Adrenal gland (tissue), 12 donors: ENCODE results near the gene TTYH2. TPM values are rescaled to one million over a fixed set of nuclear protein-coding genes. Genes with fewer than 3 reads are reported as not detected.

ENCODE experiments used
- DNase-seq, 7 donors: peaks; one replicate each; pipeline ENCODE4 v3.0.0-alpha.2; 2019 to 2020
- H3K27ac ChIP-seq, 5 donors: fragments of 200-600 bp; sonication (generic) in 4 of 5; 1 replicate in 3 of 5; 2 replicates in 2 of 5; pipeline versions ENCODE4 v1.5.1 to v1.8.0; 2016 to 2020; ENCODE audit warnings: mild to moderate bottlenecking in 1 of 5
- H3K27me3 ChIP-seq: fragments of 200-600 bp; 2 replicates; pipeline ENCODE4 v1.8.0; 2021
- H3K36me3 ChIP-seq, 2 donors: fragments of 200-600 bp; replicated peaks in 1 of 2; 1 replicate in 1 of 2; 2 replicates in 1 of 2; pipeline versions ENCODE4 v1.5.1 to v1.8.0; 2018 to 2022
- H3K4me1 ChIP-seq, 2 donors: fragments of 200-600 bp; replicated peaks in 1 of 2; 1 replicate in 1 of 2; 2 replicates in 1 of 2; pipeline versions ENCODE4 v1.5.1 to v1.8.0; 2018 to 2021
- H3K4me3 ChIP-seq, 4 donors: fragments of 200-600 bp; sonication (generic) in 3 of 4; one replicate each; pipeline ENCODE4 v1.5.1; 2016 to 2018
- H3K9me3 ChIP-seq, 3 donors: fragments of 200-600 bp; sonication (generic) in 1 of 3; replicated peaks in 1 of 3; 1 replicate in 2 of 3; 2 replicates in 1 of 3; pipeline versions ENCODE4 v1.5.1 to v1.8.0; 2016 to 2021
- CTCF ChIP-seq, 6 experiments: fragments of 450-650 bp in 4 of 6; fragments of 200-600 bp in 2 of 6; sonication (generic) in 1 of 6; IDR thresholded peaks; 1 replicate in 5 of 6; 2 replicates in 1 of 6; pipeline versions ENCODE4 v1.5.1 to v1.8.0; 2016 to 2021; ENCODE audit warnings: antibody characterized with exemption in 6 of 6, mild to moderate bottlenecking in 2 of 6, moderate library complexity in 1 of 6
- POLR2A ChIP-seq, 2 donors: fragments of 450-650 bp; IDR thresholded peaks; one replicate each; pipeline ENCODE4 v1.6.1; 2017; ENCODE audit warnings: antibody characterized with exemption in 2 of 2, mild to moderate bottlenecking in 2 of 2, moderate library complexity in 1 of 2
- WGBS, 4 donors: extraction: QIAGEN DNeasy Blood & Tissue Kit in 2 of 4; methylation state at CpG; one replicate each; pipeline versions ENCODE4 v1.1.5 to v1.1.7; 2013 to 2017; 5-methylcytosine and 5-hydroxymethylcytosine counted together
- intact Hi-C, 2 donors: fragments of 100-400 bp; cut with DNase I; formaldehyde crosslinking; loops; one replicate each; pipeline versions ENCODE4 v1.14.1 to v1.15.0; 2022 to 2023
- polyA plus RNA-seq, 3 donors: library from polyadenylated mRNA; stranded (reverse); fragments of 200-250 nt in 2 of 3; fragments of 350-450 nt in 1 of 3; fragmentation: Illumina TruSeq in 1 of 3; extraction: RNeasy Lipid Tissue Mini Kit (QIAGEN cat#74804) in 1 of 3; gene quantifications; one replicate each; pipeline ENCODE4 v1.2.3, GENCODE V29; 2013 to 2014
- total RNA-seq, 9 donors: library from RNA; depleted of rRNA in 4 of 9; stranded (reverse); fragments of >200 nt in 4 of 9; fragments of 120-200 nt in 1 of 9; fragmentation: NEBNext Ultra II Directional in 1 of 9; extraction: Animal tissue kit (Norgen Biotek cat#: 25700) in 1 of 9; gene quantifications; one replicate each; pipeline versions ENCODE4 v1.1.0 to v1.2.4, GENCODE V29; 2013 to 2023
- donor health status: healthy with polysubstance abuse.
- donor health status: Bipolar disorder and iron deficiency.
- donor health status: DM: yes; HTN: yes; CAD: no.
- donor health status: DM: no; HTN: no; CAD: no.
- donor health status: DM: no; HTN: no; CAD: no.
- donor health status: DM: yes; HTN: yes; CAD: no.

TTYH2 gene
- total and polyA plus RNA-seq, 12 donors = 2.9 to 40.5 (median 7.8) TPM

- intact Hi-C loops = no loop called here
- Histone ChIP-seq H3K4me3 (no peak overlapping the region), H3K9me3 (no peaks in the 10 kb centered on the region), H3K27ac (no peak overlapping the region), H3K36me3 (no peaks in the 10 kb centered on the region), H3K27me3 (no peaks in the 10 kb centered on the region), H3K4me1 (no peaks in the 10 kb centered on the region)
- no peak for DNase-seq
- 83 to 95% (median 93%) methylated on average over 2 of the region's 2 CpGs for WGBS, 4 donors
- TF ChIP-seq POLR2A (IDR thresholded peaks at IDR 0.05) = no peak
- TF ChIP-seq CTCF (IDR thresholded peaks at IDR 0.05) = no peak
These were observed 6.8 kb downstream of the TTYH2 start for GRCh38 chr17:74220219-74220618.

DNA sequence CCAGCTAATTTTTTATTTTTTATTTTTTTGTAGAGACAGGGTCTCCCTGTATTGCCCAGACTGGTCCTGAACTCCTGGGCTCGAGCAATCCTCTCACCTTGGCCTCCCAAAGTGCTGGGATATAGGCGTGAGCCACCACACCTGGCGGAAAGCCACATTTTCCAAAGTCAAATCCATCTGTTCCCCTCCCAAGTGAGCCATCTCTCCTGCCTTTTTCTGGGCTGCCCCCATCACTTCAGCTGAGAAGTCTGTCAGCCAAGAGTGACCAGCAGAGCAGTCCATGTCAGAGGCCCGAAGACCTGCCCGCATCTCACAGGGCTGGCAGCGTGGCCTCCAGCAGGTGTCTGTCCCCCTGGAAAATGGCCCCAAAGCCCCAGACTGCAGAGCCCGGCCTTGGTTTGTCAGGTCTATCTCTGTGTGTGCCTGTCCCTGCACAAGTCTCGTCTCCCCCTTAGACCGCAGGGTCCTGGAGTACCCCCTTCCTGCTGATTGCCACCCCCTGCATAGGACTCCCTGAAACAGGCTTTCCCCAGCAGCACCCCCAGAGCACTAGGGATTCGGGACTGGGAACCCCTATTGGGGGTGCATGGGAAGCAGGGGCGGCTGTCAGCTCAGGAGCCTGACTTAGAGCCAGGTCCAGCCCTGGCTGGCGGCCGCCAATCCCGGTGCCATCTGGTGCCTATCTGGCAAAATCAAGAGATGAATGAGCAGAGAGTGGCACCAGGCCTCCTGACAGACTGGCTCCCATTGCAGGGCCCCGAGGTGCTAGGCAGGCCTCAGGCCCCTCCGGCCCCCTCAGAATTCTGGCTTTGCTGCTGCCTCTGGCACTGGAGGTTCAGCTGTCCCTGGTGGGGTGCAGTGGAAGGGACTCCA lies 7.8 kb downstream of the TTYH2 start:
- H3K4me1 ChIP-seq = no peaks in the 10 kb centered on the region
- intact Hi-C loops = no loop called here
- no peaks in the 10 kb centered on the region for H3K9me3 ChIP-seq
- DNase-seq = no peak
- no peaks in the 10 kb centered on the region for H3K27me3 ChIP-seq
- H3K4me3 ChIP-seq = no peak overlapping the region
- no peaks in the 10 kb centered on the region for H3K36me3 ChIP-seq
- no peak for TF ChIP-seq CTCF (IDR thresholded peaks at IDR 0.05)
- TF ChIP-seq POLR2A (IDR thresholded peaks at IDR 0.05) = no peak
- WGBS, 4 donors = 92 to 95% (median 94%) methylated on average over 4 to 16 of the region's 16 CpGs
- H3K27ac ChIP-seq = no peak overlapping the region

DNA sequence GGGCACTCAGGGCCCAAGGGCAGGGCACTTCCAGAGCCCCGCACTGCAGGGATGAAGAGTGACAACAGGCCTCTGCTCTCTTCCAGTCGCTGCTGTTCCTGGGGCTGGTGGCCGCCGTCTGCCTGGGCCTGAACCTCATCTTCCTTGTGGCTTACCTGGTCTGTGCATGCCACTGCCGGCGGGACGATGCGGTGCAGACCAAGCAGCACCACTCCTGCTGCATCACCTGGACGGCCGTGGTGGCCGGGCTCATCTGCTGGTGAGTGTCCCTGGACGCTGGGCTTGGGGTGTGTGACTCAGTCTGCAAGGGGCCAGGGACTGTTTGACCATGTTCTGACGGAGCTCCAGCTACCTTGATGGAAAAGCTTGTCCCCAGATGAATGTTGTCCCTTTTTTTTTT lies 9.0 kb downstream of the TTYH2 start:
- intact Hi-C loops = no loop called here
- WGBS, 4 donors = 86 to 95% (median 89%) methylated on average over 3 to 13 of the region's 13 CpGs
- DNase-seq = no peak
- H3K27ac ChIP-seq = no peak overlapping the region
- no peaks in the 10 kb centered on the region for H3K36me3 ChIP-seq
- no peaks in the 10 kb centered on the region for H3K9me3 ChIP-seq
- H3K4me3 ChIP-seq = no peak overlapping the region
- H3K4me1 ChIP-seq = no peaks in the 10 kb centered on the region
- TF ChIP-seq CTCF (IDR thresholded peaks at IDR 0.05) (no peak), POLR2A (IDR thresholded peaks at IDR 0.05) (no peak)
- no peaks in the 10 kb centered on the region for H3K27me3 ChIP-seq

- H3K27me3 ChIP-seq = no peaks in the 10 kb centered on the region
- intact Hi-C loops = no loop called here
- no peak for TF ChIP-seq CTCF (IDR thresholded peaks at IDR 0.05)
- no peak for TF ChIP-seq POLR2A (IDR thresholded peaks at IDR 0.05)
- H3K27ac ChIP-seq = no peak overlapping the region
- no peaks in the 10 kb centered on the region for H3K36me3 ChIP-seq
- WGBS, 4 donors = 92 to 95% (median 94%) methylated on average over 14 of the region's 14 CpGs
- no peak for DNase-seq
- H3K9me3 ChIP-seq = no peaks in the 10 kb centered on the region
- no peaks in the 10 kb centered on the region for H3K4me1 ChIP-seq
- no peak overlapping the region for H3K4me3 ChIP-seq
These were observed 10.5 kb downstream of the TTYH2 start for GRCh38 chr17:74223901-74224300.
